HG03432 (cell line): ENCODE data around the gene TRIM62.
"Not testable (repeated sequence)": the region's sequence is repeated elsewhere in the genome, so short reads cannot be mapped to it uniquely, and the experiment has no call there.

ENCODE experiments used
- ATAC-seq: cut with Tn5 transposase; IDR thresholded peaks from one replicate; pipeline ENCODE4 v1.9.1; 2021; ENCODE audit warnings: mild to moderate bottlenecking, moderate library complexity; ENCODE audit not compliant: unreplicated experiment

The TRIM62 gene

DNA sequence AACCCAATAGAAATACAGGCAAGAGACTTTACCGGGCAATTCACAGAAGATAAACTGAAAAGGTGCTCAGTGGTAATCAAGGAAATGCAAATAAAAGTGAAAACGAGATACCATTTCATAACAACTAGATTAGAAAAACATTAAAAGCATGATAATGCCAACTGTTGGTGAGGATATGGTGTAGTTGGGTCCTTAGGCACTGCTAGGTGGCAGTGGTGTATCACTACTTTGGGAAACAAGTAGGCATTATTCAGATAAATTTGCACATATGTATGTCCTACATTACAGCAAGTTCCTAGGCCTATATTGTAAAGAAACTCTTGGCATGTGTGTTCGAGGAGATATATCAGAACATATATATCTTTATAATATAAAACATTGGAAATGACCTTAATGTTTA is 69.9 kb downstream of the TRIM62 start:
- no peak for ATAC-seq

DNA sequence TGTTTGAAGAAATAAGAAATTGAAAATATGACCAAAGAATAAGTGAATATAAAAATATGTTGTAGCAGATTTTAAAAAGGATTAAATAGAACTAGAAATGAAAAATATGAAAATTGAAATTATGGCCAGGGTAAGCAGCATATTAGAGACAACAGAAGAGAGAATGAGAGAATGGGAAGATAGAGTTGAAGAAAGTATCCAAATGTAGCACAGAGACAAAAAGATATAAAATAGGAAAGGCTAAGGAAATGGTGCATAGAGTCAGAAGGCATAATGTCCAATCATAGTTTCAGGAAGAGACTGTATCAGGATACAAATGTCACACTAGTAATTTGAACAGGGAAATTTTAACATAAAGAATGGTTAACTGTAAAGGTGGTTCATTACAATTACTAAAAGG is 71.4 kb downstream of the TRIM62 start:
- no peak for ATAC-seq

DNA sequence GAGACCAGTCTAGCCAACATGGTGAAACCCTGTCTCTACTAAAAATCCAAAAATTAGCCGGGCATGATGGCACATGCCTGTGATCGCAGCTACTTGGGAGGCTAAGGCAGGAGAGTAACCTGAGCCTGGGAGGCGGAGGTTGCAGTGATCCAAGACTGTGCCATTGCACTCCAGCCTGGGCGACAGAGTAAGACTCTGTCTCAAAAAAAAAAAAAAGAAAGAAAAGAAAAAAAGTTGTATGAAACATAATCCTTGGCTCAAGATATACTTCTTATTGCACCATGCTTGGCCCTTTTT is 81.8 kb downstream of the TRIM62 start:
- ATAC-seq: not testable (repeated sequence)

DNA sequence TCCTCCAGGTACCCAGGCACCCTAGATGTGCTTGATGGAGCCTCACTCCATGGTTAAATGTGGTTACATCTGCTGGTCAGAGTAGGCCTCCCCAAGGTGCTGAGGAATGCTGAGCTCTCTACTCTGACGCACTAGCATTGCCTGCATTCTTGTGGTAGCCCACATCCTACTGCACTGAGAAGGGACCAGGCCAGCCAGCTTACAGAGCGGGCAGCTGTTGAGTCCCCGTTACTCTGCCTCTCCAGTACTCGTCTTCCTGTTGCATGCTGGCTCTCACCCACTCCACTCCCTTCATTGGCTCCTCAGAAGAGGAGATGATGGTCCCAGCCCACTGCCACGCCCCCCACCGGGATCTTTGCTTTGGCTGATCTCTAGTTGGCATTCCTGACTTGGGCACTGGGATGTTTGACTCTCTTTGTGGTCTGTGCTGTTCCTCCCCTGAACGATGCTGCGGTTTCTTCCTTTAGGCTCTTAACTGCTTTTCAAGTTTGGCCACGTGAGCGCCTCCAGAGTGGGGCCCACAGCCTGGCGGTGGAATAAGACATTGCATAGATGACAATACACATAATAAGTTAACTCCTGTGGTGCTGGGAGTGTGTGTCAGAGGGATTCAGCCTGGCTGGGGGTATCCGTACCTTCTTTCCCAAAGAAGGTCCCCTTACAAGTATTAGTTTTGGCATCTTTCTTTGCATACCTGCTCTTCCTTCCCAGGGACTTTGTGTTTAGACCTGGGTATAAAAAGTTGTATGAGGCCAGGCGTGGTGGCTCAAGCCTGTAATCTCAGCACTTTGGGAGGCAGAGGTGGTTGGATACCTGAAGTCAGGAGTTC is 82.3 kb downstream of the TRIM62 start:
- ATAC-seq: peak; percentile 82

DNA sequence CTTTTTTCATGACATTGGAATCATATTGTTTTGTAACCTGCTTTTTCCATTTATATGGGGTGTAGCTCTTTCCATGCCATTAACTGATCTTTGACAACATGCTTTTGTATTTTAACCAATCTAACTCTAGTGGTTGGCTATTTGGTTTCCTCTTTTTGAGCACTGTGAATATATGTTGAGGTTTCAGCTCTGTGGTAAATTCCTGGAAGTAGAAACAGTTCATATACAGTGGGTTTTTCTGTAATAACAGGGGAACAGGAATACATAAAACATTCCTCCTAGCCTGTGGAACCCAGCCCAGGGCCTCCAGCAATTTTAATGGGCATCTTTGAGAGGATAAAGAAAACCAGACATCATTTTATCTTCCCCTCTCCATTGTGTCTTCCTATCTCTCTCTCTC is 83.5 kb downstream of the TRIM62 start:
- ATAC-seq: no peak

DNA sequence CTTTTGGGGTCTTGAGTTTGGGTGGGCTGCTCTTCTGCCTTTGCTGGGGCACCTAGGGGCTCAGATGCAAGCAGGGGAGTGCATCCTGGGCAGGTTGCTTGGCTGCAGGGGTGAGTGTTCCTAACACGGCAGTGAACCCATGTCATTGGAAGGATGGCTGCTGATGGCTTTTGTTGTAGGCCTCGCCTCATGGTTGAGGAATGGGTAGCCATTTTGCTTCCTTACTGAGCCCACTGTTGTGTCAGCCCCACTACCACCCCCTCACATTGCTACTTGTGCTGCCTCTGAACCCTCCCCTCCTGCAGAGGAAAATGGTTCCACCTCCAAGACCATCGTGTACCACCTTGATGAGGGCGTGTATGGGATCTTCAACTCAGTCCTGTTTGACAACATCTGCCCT is 84.1 kb downstream of the TRIM62 start:
- ATAC-seq: no peak

DNA sequence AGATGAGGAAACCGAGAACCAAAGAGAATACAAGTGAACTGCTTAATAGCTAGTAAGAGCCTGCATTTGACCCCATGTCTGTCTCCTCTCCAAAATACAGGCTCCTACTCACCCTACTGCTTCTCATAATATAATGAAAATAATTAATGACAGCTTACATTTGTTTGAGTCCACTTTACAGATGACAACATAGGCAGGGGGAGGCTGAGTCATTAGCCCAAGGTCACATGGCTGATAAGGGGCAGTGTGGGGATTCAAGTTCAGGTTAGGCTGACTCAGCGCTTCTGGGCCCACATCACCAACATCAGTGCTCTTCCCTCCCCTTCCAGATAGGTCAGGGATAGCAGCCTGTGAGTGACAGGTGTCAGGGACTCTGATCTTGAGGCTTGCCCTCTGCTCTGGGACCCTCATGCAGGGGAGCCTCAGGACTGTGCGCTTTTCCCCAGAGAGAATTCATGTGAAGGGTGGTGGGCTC is 84.7 kb downstream of the TRIM62 start:
- no peak for ATAC-seq

DNA sequence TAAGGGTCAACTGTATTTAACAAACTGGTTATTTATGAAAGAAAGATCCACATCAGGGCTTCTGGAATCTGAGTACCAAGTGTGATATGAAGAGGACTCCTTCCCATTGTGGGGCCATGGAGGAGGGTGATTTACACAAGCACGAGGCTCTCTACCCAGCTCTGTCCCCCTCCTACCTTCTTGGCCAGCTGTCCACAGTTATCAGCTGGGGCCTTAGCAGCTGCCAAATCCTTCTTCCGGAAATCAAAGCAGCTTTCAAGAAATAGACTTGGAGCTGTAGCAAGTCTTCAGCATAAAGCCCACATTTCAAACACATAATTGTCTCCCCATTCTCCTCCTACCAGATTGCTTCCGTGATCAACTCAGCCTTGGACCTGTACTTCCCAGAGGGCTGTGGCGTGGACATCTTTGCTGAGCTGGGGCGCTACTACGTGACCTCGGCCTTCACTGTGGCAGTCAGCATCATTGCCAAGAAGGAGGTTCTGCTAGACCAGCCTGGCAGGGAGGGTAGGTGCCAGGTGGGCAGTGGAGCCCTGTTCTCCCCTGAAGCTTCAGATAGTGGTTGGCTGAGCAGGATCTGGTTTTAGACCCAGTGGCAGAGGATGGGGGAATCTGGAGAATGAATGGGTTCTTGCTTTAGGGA is 85.4 kb downstream of the TRIM62 start:
- ATAC-seq: no peak
